ENCODE data around the gene BABAM2. TPM values are rescaled to one million over a fixed set of nuclear protein-coding genes. Genes with fewer than 3 reads are reported as not detected.

The BABAM2 gene
- total and polyA plus RNA-seq, 2 experiments from 2014 or later: 35.2 to 46.1 TPM

DNA sequence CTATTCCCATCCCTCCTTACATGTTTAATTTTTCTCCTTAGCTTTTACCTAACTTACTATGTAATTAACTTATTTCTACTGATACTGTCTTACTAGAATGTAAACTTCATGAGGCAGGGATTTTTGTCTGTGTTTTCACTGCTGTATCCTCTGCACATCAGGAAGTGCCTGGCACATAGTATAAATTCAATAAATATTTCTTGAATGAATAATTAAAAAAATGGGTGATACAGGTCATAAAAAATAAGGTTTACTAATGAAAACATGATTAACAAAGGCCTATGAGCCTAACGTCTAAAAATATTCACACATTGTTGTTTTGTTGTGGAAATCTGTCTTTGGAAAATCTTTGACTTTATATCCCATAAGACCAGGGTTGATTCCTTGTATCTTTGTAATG lies 4.9 kb upstream of the BABAM2 start:
- Histone ChIP-seq H3K4me2 (ENCODE audit: unreplicated experiment) (peak overlapping the region; percentile 53), H4K20me1 (ENCODE audit: insufficient read depth) (no peaks in the 10 kb centered on the region), H3K4me1 (ENCODE audit: insufficient read depth) (peaks cover 42% of the 10 kb centered on the region), H3K4me3 (0 out of 2 replicates have a peak overlapping the region, but pooled peaks have one; percentile 2), H3K9me3 (ENCODE audit: low read depth) (no peaks in the 10 kb centered on the region), H3K9ac (peak overlapping the region; percentile 12; the same call in 1 of the 2 replicates), H3K9me2 (ENCODE audit: insufficient read depth) (no peaks in the 10 kb centered on the region), H3K27ac (peak overlapping the region; percentile 49), H3K79me2 (ENCODE audit: insufficient read depth) (peaks cover 12% of the 10 kb centered on the region), H3K27me3 (replicated peaks; ENCODE audit: insufficient read depth) (no peaks in the 10 kb centered on the region), H2AFZ (peak overlapping the region; percentile 57), H3F3A (ENCODE audit: insufficient read depth) (peaks cover 39% of the 10 kb centered on the region), H3K36me3 (ENCODE audit: low read depth) (no peaks in the 10 kb centered on the region)
- in situ Hi-C loops (cut with MboI): no loop called here
- DNase-seq: peak; percentile 26
- TF ChIP-seq EZH2 (IDR thresholded peaks at IDR 0.05; ENCODE audit: insufficient read depth, poor library complexity, severe bottlenecking) (no peak), EZH2phosphoT487 (IDR thresholded peaks at IDR 0.05; ENCODE audit: insufficient read depth, low read depth) (no peak)
- WGBS, 2 experiments (ENCODE audit: low coverage in 1 of 2, low lambda C conversion rate in 2 of 2, missing lambda C conversion rate in 2 of 2): 0 to 2% methylated on average over 1 of the region's 1 CpG

DNA sequence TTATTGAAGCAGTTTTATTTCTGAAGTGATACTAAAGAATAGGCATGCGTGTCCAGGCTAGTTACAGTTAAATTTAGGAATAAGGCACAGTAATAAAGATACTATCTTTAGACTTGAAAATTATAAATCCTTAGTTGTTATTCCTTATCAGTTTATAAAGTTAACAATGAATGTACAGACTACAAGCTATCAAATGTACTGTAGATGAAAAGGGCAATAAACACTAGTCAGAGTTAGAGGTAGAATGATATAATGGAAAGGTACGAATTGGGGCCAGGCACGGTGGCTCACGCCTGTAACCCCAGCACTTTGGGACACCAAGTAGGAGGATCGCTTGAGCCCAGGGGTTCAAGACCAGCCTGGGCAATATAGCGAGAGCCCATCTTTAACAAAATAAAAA lies 4.2 kb upstream of the BABAM2 start:
- Histone ChIP-seq H2AFZ (0 out of 2 replicates have a peak overlapping the region, but pooled peaks have one; percentile 57), H3K9ac (no peak overlapping the region), H4K20me1 (ENCODE audit: insufficient read depth) (no peaks in the 10 kb centered on the region), H3K27ac (peak overlapping the region; percentile 49), H3F3A (ENCODE audit: insufficient read depth) (peaks cover 39% of the 10 kb centered on the region), H3K9me3 (ENCODE audit: low read depth) (no peaks in the 10 kb centered on the region), H3K27me3 (replicated peaks; ENCODE audit: insufficient read depth) (no peaks in the 10 kb centered on the region), H3K79me2 (ENCODE audit: insufficient read depth) (peaks cover 17% of the 10 kb centered on the region), H3K4me3 (no peak overlapping the region), H3K4me1 (ENCODE audit: insufficient read depth) (peaks cover 43% of the 10 kb centered on the region), H3K4me2 (ENCODE audit: unreplicated experiment) (peak overlapping the region; percentile 30), H3K9me2 (ENCODE audit: insufficient read depth) (no peaks in the 10 kb centered on the region), H3K36me3 (ENCODE audit: low read depth) (no peaks in the 10 kb centered on the region)
- DNase-seq: no peak
- 96 to 97% methylated on average over 6 of the region's 6 CpGs for WGBS, 2 experiments (ENCODE audit: low coverage in 1 of 2, low lambda C conversion rate in 2 of 2, missing lambda C conversion rate in 2 of 2)
- no peak for TF ChIP-seq EZH2 (IDR thresholded peaks at IDR 0.05; ENCODE audit: insufficient read depth, poor library complexity, severe bottlenecking)
- TF ChIP-seq EZH2phosphoT487 (IDR thresholded peaks at IDR 0.05; ENCODE audit: insufficient read depth, low read depth): no peak
- in situ Hi-C loops (cut with MboI): no loop called here

DNA sequence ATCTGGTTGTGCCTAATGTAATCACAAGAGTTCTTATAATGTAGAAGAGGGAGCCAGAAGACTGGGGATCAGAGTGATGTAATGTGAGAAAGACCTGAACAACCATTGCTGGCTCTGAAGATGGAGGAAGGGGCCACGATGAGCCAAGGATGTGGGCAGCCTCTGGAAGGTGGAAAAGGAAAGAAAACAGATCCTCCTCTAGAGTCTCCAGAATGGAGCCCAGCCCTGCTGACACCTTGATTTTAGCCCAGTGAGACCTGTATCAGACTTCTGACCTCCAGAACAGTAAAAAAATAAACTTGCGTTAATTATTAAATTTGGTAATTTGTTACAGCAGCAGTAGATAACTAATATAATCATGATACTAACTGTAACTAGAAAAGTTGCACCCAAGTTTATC lies 3.4 kb upstream of the BABAM2 start:
- H3K4me1 ChIP-seq (ENCODE audit: insufficient read depth): peaks cover 51% of the 10 kb centered on the region
- H3K79me2 ChIP-seq (ENCODE audit: insufficient read depth): peaks cover 25% of the 10 kb centered on the region
- TF ChIP-seq EZH2phosphoT487 (IDR thresholded peaks at IDR 0.05; ENCODE audit: insufficient read depth, low read depth) (no peak), EZH2 (IDR thresholded peaks at IDR 0.05; ENCODE audit: insufficient read depth, poor library complexity, severe bottlenecking) (no peak)
- H3F3A ChIP-seq (ENCODE audit: insufficient read depth): peaks cover 47% of the 10 kb centered on the region
- DNase-seq: no peak
- no peaks in the 10 kb centered on the region for H3K9me3 ChIP-seq (ENCODE audit: low read depth)
- WGBS, 2 experiments (ENCODE audit: low coverage in 1 of 2, low lambda C conversion rate in 2 of 2, missing lambda C conversion rate in 2 of 2): 96 to 100% methylated on average over 2 of the region's 2 CpGs
- no peak overlapping the region for H2AFZ ChIP-seq
- H4K20me1 ChIP-seq (ENCODE audit: insufficient read depth): no peaks in the 10 kb centered on the region
- no peak overlapping the region; the same call in 1 of the 2 replicates for H3K27ac ChIP-seq
- H3K9me2 ChIP-seq (ENCODE audit: insufficient read depth): no peaks in the 10 kb centered on the region
- no peaks in the 10 kb centered on the region for H3K36me3 ChIP-seq (ENCODE audit: low read depth)
- H3K27me3 ChIP-seq (replicated peaks; ENCODE audit: insufficient read depth): no peaks in the 10 kb centered on the region
- in situ Hi-C loops (cut with MboI): no loop called here
- no peak overlapping the region for H3K9ac ChIP-seq
- no peak overlapping the region for H3K4me3 ChIP-seq
- no peak overlapping the region for H3K4me2 ChIP-seq (ENCODE audit: unreplicated experiment)

DNA sequence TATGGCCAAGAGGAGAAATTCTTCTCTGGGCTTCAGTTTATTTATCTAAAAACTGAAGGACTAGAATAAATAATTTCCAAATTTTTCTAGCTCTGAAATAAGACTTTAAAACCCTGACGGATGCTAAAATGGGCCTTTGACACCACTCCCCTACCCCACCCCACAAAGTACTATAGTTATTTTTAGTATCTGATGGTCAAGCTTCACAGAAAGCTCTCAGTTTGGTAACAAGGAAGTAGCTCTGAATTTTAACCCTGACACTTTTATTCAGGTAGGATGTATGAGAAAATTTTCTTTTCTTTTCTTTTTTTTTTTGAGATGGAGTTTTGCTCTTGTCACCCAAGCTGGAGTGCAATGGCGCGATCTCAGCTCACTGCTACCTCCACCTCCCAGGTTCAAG lies 2.7 kb upstream of the BABAM2 start:
- no peak overlapping the region for H2AFZ ChIP-seq
- H3K4me3 ChIP-seq: no peak overlapping the region
- no peaks in the 10 kb centered on the region for H3K36me3 ChIP-seq (ENCODE audit: low read depth)
- H3K27ac ChIP-seq: peak overlapping the region; percentile 75
- no peaks in the 10 kb centered on the region for H3K9me3 ChIP-seq (ENCODE audit: low read depth)
- H3K9me2 ChIP-seq (ENCODE audit: insufficient read depth): no peaks in the 10 kb centered on the region
- WGBS, 2 experiments (ENCODE audit: low coverage in 1 of 2, low lambda C conversion rate in 2 of 2, missing lambda C conversion rate in 2 of 2): 68 to 87% methylated on average over 1 to 3 of the region's 3 CpGs
- in situ Hi-C loops (cut with MboI): no loop called here
- H3K4me2 ChIP-seq (ENCODE audit: unreplicated experiment): no peak overlapping the region
- H3K27me3 ChIP-seq (replicated peaks; ENCODE audit: insufficient read depth): no peaks in the 10 kb centered on the region
- peaks cover 47% of the 10 kb centered on the region for H3F3A ChIP-seq (ENCODE audit: insufficient read depth)
- no peaks in the 10 kb centered on the region for H4K20me1 ChIP-seq (ENCODE audit: insufficient read depth)
- TF ChIP-seq EZH2phosphoT487 (IDR thresholded peaks at IDR 0.05; ENCODE audit: insufficient read depth, low read depth) (no peak), EZH2 (IDR thresholded peaks at IDR 0.05; ENCODE audit: insufficient read depth, poor library complexity, severe bottlenecking) (no peak)
- peaks cover 32% of the 10 kb centered on the region for H3K79me2 ChIP-seq (ENCODE audit: insufficient read depth)
- H3K4me1 ChIP-seq (ENCODE audit: insufficient read depth): peaks cover 52% of the 10 kb centered on the region
- H3K9ac ChIP-seq: no peak overlapping the region
- DNase-seq: no peak
